Measurements from ENCODE around the gene PRKX.
"Not testable (repeated sequence)": the region's sequence is repeated elsewhere in the genome, so short reads cannot be mapped to it uniquely, and the experiment has no call there.

Gene PRKX

GRCh38 chrX:3711331-3711917 lies 2.0 kb downstream of the PRKX start:
- no peak for DNase-seq (ENCODE audit: low read depth, low spot score)

- not testable (repeated sequence) for DNase-seq (ENCODE audit: low read depth, low spot score)
Observed at GRCh38 chrX:3707673-3708274, 5.7 kb downstream of the PRKX start.

- no peak for DNase-seq (ENCODE audit: low read depth, low spot score)
Observed at GRCh38 chrX:3706481-3706880, 7.0 kb downstream of the PRKX start.

- DNase-seq (ENCODE audit: low read depth, low spot score), result not testable (repeated sequence)
Observed at GRCh38 chrX:3703251-3703650, 10.2 kb downstream of the PRKX start.

GRCh38 chrX:3702095-3702494 lies 11.4 kb downstream of the PRKX start:
- DNase-seq (ENCODE audit: low read depth, low spot score), result not testable (repeated sequence)

- DNase-seq (ENCODE audit: low read depth, low spot score), result not testable (repeated sequence)
Observed at GRCh38 chrX:3701445-3701928, 12.0 kb downstream of the PRKX start.

GRCh38 chrX:3699821-3700381 lies 13.5 kb downstream of the PRKX start:
- DNase-seq (ENCODE audit: low read depth, low spot score), result no peak

- peak; percentile 86 for DNase-seq (ENCODE audit: low read depth, low spot score)
Observed at GRCh38 chrX:3697701-3698279, 15.7 kb downstream of the PRKX start.

- DNase-seq (ENCODE audit: low read depth, low spot score), result no peak
Observed at GRCh38 chrX:3697220-3697684, 16.2 kb downstream of the PRKX start.

GRCh38 chrX:3695536-3695935 lies 17.9 kb downstream of the PRKX start:
- no peak for DNase-seq (ENCODE audit: low read depth, low spot score)

- DNase-seq (ENCODE audit: low read depth, low spot score), result no peak
Observed at GRCh38 chrX:3690140-3690539, 23.3 kb downstream of the PRKX start.

GRCh38 chrX:3683236-3683635 lies 30.2 kb downstream of the PRKX start:
- DNase-seq (ENCODE audit: low read depth, low spot score), result not testable (repeated sequence)

- DNase-seq (ENCODE audit: low read depth, low spot score), result peak; percentile 9
Observed at GRCh38 chrX:3680459-3680858, 33.0 kb downstream of the PRKX start.

GRCh38 chrX:3679669-3680068 lies 33.8 kb downstream of the PRKX start:
- no peak for DNase-seq (ENCODE audit: low read depth, low spot score)

- peak; percentile 49 for DNase-seq (ENCODE audit: low read depth, low spot score)
Observed at GRCh38 chrX:3678328-3678727, 35.1 kb downstream of the PRKX start.

- DNase-seq (ENCODE audit: low read depth, low spot score), result no peak
Observed at GRCh38 chrX:3674881-3675280, 38.6 kb downstream of the PRKX start.

GRCh38 chrX:3669841-3670475 lies 43.5 kb downstream of the PRKX start:
- DNase-seq (ENCODE audit: low read depth, low spot score), result no peak

- DNase-seq (ENCODE audit: low read depth, low spot score), result no peak
Observed at GRCh38 chrX:3666975-3667374, 46.5 kb downstream of the PRKX start.

- no peak for DNase-seq (ENCODE audit: low read depth, low spot score)
Observed at GRCh38 chrX:3664921-3665320, 48.5 kb downstream of the PRKX start.

GRCh38 chrX:3663576-3664250 lies 49.7 kb downstream of the PRKX start:
- DNase-seq (ENCODE audit: low read depth, low spot score), result not testable (repeated sequence)

- DNase-seq (ENCODE audit: low read depth, low spot score), result peak; percentile 40
Observed at GRCh38 chrX:3659761-3660160, 53.7 kb downstream of the PRKX start.

- no peak for DNase-seq (ENCODE audit: low read depth, low spot score)
Observed at GRCh38 chrX:3655181-3655580, 58.3 kb downstream of the PRKX start.

Measured in astrocyte of the hippocampus (primary cell).